Common myeloid progenitor, CD34-positive (primary cell): ENCODE data around the gene ANGPTL3.
"Not testable (repeated sequence)": the region's sequence is repeated elsewhere in the genome, so short reads cannot be mapped to it uniquely, and the experiment has no call there.

Source experiments
- CTCF ChIA-PET: fragments of 350-600 bp; sonication (Branson Sonifier 250); formaldehyde crosslinking; loops from one replicate; lab custom pipeline; 2021; ENCODE audit warnings: antibody characterized with exemption; lab: Charles Lee
- POLR2A ChIA-PET: fragments of 350-600 bp; sonication (Branson Sonifier 250); formaldehyde crosslinking; loops from one replicate; lab custom pipeline; 2021; ENCODE audit warnings: antibody characterized with exemption; lab: Charles Lee
- DNase-seq, 3 donors: peaks; one replicate each; pipeline versions ENCODE4 v3.0.0 to v3.0.0-alpha.2; 2013
- H3K27ac ChIP-seq, 2 experiments: 1 replicate in 1 of 2; 2 replicates in 1 of 2; pipeline ENCODE4 v1.7.0; 2013; ENCODE audit warnings: inconsistent platforms in 2 of 2, low read length in 2 of 2, mild to moderate bottlenecking in 2 of 2, low read depth in 1 of 2, moderate library complexity in 1 of 2; ENCODE audit not compliant: severe bottlenecking in 2 of 2, insufficient read depth in 1 of 2, poor library complexity in 1 of 2
- H3K27me3 ChIP-seq, 5 experiments: replicated peaks in 2 of 5; 1 replicate in 3 of 5; 2 replicates in 2 of 5; pipeline versions ENCODE4 v1.6.1 to v1.7.0; 2013; ENCODE audit warnings: low read length in 4 of 5, mild to moderate bottlenecking in 2 of 5, moderate library complexity in 2 of 5, inconsistent platforms in 1 of 5; ENCODE audit not compliant: insufficient read depth in 5 of 5, control insufficient read depth in 4 of 5
- H3K36me3 ChIP-seq, 4 experiments: 1 replicate in 2 of 4; 2 replicates in 2 of 4; pipeline versions ENCODE4 v1.6.1 to v1.7.0; 2013; ENCODE audit warnings: low read length in 3 of 4, control low read depth in 1 of 4, mild to moderate bottlenecking in 1 of 4; ENCODE audit not compliant: control insufficient read depth in 4 of 4, insufficient read depth in 4 of 4
- H3K4me1 ChIP-seq, 4 experiments: 1 replicate in 3 of 4; 2 replicates in 1 of 4; pipeline versions ENCODE4 v1.6.1 to v1.7.1; 2013; ENCODE audit warnings: low read length in 3 of 4, mild to moderate bottlenecking in 3 of 4, control low read depth in 1 of 4, inconsistent platforms in 1 of 4, moderate library complexity in 1 of 4; ENCODE audit not compliant: control insufficient read depth in 4 of 4, insufficient read depth in 4 of 4; ENCODE audit errors: control extremely low read depth in 1 of 4
- H3K4me3 ChIP-seq, 7 experiments: 1 replicate in 4 of 7; 2 replicates in 3 of 7; pipeline versions ENCODE4 v1.5.1 to v1.7.0; 2013; ENCODE audit warnings: mild to moderate bottlenecking in 7 of 7, low read length in 6 of 7, moderate library complexity in 6 of 7, inconsistent platforms in 2 of 7, low read depth in 2 of 7, control low read depth in 1 of 7; ENCODE audit not compliant: insufficient read depth in 4 of 7, control insufficient read depth in 1 of 7; ENCODE audit errors: extremely low read depth in 1 of 7
- H3K9me3 ChIP-seq, 5 experiments: 1 replicate in 4 of 5; 2 replicates in 1 of 5; pipeline versions ENCODE4 v1.6.1 to v1.7.1; 2013; ENCODE audit warnings: low read length in 4 of 5, mild to moderate bottlenecking in 2 of 5, inconsistent platforms in 1 of 5, low read depth in 1 of 5, moderate library complexity in 1 of 5; ENCODE audit not compliant: control insufficient read depth in 4 of 5, insufficient read depth in 2 of 5; ENCODE audit errors: control extremely low read depth in 1 of 5
- WGBS: methylation state at CpG from one replicate; pipeline ENCODE4 v1.1.5; 2013; ENCODE audit not compliant: insufficient coverage; 5-methylcytosine and 5-hydroxymethylcytosine counted together

Gene ANGPTL3

DNA sequence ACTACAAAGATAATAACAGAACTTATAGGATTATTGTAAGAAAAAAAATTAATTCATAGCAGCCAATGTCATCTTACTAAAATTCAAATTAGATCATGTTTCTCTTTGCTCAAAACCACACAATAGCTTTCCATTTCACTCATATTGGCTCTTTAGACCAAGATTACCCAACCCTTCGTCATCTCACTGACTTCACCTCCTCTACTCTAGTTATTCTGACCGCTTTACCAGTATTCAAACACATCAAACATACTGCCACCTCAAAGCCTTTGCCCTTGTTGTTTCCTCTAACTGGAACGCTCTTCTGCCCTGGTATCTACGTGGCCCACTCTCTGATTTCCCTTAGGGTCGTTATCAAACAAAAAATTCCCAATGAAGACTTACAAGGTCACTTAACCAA is 1.7 kb downstream of the ANGPTL3 start:
- POLR2A ChIA-PET: no interaction called here
- no peaks in the 10 kb centered on the region for H3K27me3 ChIP-seq
- H3K9me3 ChIP-seq: no peaks in the 10 kb centered on the region
- no peaks in the 10 kb centered on the region for H3K36me3 ChIP-seq
- no peak overlapping the region for H3K27ac ChIP-seq
- CTCF ChIA-PET: no interaction called here
- WGBS: 96% methylated on average over 5 of the region's 5 CpGs
- no peak overlapping the region for H3K4me3 ChIP-seq
- H3K4me1 ChIP-seq: no peaks in the 10 kb centered on the region
- no peak for DNase-seq

GRCh38 chr1:62601457-62601856 is 4.1 kb downstream of the ANGPTL3 start:
- no peak overlapping the region for H3K27ac ChIP-seq
- CTCF ChIA-PET: interaction anchor here (0.6 kb wide), 1 partner anchor 880 kb away, joined by 3 read pairs; no protein-coding TSS in a partner anchor
- H3K4me3 ChIP-seq: no peak overlapping the region
- POLR2A ChIA-PET: no interaction called here
- H3K9me3 ChIP-seq: no peaks in the 10 kb centered on the region
- no peaks in the 10 kb centered on the region for H3K36me3 ChIP-seq
- H3K4me1 ChIP-seq: no peaks in the 10 kb centered on the region
- H3K27me3 ChIP-seq: no peaks in the 10 kb centered on the region
- no CpG with 5 or more reads among the region's 2 CpGs for WGBS
- DNase-seq: no peak

DNA sequence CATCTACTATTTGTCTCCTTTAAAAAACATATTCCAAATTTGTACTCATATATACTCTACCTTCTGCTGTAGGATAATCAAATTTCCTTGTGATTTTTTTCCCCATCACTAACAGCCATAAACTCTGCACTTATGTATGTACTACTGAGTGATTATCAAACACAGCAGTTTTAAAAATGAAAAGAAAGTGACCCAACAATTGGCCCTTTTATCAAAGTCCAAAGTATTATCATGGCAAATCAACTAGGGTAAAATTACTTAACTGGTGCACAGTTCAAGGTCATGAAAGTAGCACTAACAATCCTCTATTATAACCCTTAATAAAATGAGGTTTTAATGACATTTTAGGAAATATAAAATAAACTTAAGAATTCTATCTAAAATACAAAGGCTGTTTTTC is 11.6 kb downstream of the ANGPTL3 start:
- Histone ChIP-seq H3K4me3 (no peak overlapping the region), H3K9me3 (no peaks in the 10 kb centered on the region), H3K27ac (no peak overlapping the region), H3K36me3 (peaks cover 0 to 3% (median under 1%) of the 10 kb centered on the region in 4 experiments), H3K4me1 (no peaks in the 10 kb centered on the region), H3K27me3 (no peaks in the 10 kb centered on the region)
- POLR2A ChIA-PET: no interaction called here
- DNase-seq: no peak
- CTCF ChIA-PET: no interaction called here

DNA sequence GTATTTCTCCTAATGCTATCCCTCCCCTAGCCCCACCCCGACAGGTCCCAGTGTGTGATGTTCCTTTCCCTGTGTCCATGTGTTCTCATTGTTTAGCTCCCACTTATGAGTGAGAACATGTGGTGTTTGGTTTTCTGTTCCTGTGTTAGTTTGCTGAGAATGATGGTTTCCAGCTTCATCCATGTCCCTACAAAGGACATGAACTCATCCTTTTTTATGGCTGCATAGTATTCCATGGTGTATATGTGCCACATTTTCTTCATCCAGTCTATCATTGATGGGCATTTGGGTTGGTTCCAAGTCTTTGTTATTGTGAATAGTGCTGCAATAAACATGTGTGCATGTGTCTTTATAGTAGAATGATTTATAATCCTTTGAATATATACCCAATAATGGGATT is 13.3 kb downstream of the ANGPTL3 start:
- POLR2A ChIA-PET, H3K9me3 ChIP-seq: not testable (repeated sequence)
- WGBS: no CpG with 5 or more reads among the region's 1 CpG

DNA sequence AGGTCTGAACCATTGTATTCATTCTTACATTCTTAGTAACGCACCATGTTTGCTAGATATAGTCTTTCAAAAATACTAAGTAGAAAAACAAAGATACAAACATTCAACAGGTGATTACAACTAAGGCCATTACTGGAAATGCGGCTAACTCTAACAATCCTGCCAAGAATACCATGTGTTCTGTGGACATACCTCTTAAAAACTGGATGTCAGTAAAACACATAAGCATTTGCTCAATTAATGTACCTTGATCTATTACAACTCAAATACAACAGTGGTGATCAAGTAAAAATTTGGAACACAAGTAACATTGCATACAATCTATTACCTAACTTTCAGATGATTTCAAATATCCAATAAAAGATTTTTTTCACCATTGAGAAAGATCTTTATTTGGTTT is 15.4 kb downstream of the ANGPTL3 start:
- Histone ChIP-seq H3K9me3 (no peaks in the 10 kb centered on the region), H3K27me3 (no peaks in the 10 kb centered on the region), H3K36me3 (peaks cover 2 to 6% (median 3%) of the 10 kb centered on the region in 4 experiments), H3K4me3 (no peak overlapping the region), H3K4me1 (no peaks in the 10 kb centered on the region), H3K27ac (no peak overlapping the region)
- CTCF ChIA-PET: interaction anchor here (1.6 kb wide), 1 partner anchor 16 kb away, joined by 4 read pairs; no protein-coding TSS in a partner anchor
- WGBS: 100% methylated on average over 1 of the region's 2 CpGs
- no peak for DNase-seq
- POLR2A ChIA-PET: no interaction called here

More for the DNA sequence above, 13.3 kb downstream of the ANGPTL3 start:
- H3K36me3 ChIP-seq, H3K4me1 ChIP-seq, H3K27me3 ChIP-seq, CTCF ChIA-PET, DNase-seq, H3K27ac ChIP-seq, H3K4me3 ChIP-seq: not testable (repeated sequence)

- ChIA-PET CTCF (no interaction called here), POLR2A (no interaction called here)
- H3K4me1 ChIP-seq: no peaks in the 10 kb centered on the region
- H3K27ac ChIP-seq: no peak overlapping the region
- WGBS: no CpG with 5 or more reads among the region's 5 CpGs
- no peak for DNase-seq
- no peaks in the 10 kb centered on the region for H3K27me3 ChIP-seq
- no peaks in the 10 kb centered on the region for H3K9me3 ChIP-seq
- peaks cover 2 to 12% (median 5%) of the 10 kb centered on the region in 4 experiments for H3K36me3 ChIP-seq
- H3K4me3 ChIP-seq: no peak overlapping the region
These were observed 16.0 kb downstream of the ANGPTL3 start for GRCh38 chr1:62613325-62613727.

GRCh38 chr1:62613890-62614289 is 16.6 kb downstream of the ANGPTL3 start:
- CTCF ChIA-PET: no interaction called here
- no CpG with 5 or more reads among the region's 1 CpG for WGBS
- DNase-seq: no peak
- Histone ChIP-seq H3K36me3 (peaks cover 3 to 13% (median 6%) of the 10 kb centered on the region in 4 experiments), H3K4me3 (no peak overlapping the region), H3K4me1 (no peaks in the 10 kb centered on the region), H3K27me3 (no peaks in the 10 kb centered on the region), H3K27ac (no peak overlapping the region), H3K9me3 (no peaks in the 10 kb centered on the region)
- POLR2A ChIA-PET: no interaction called here
